Epithelial cell of proximal tubule (primary cell): ENCODE results near the gene SFTPB. TPM values are rescaled to one million over a fixed set of nuclear protein-coding genes. Genes with fewer than 3 reads are reported as not detected.
A peak's percentile ranks its signal among the peaks of the same experiment; 100 is the strongest.
"Not testable (repeated sequence)": the region's sequence is repeated elsewhere in the genome, so short reads cannot be mapped to it uniquely, and the experiment has no call there.

ENCODE experiments used
- DNase-seq: peaks from one replicate; pipeline ENCODE4 v3.0.0-alpha.2; 2011; ENCODE audit warnings: low read depth
- H3K4me3 ChIP-seq: 2 replicates; pipeline ENCODE4 v1.5.1; 2011; ENCODE audit warnings: low read depth, mild to moderate bottlenecking, low read length
- CTCF ChIP-seq: conservative IDR thresholded peaks from 2 replicates; pipeline ENCODE4 v1.5.1; 2012; ENCODE audit warnings: low read depth, mild to moderate bottlenecking, low read length
- total RNA-seq: library from RNA; depleted of rRNA; stranded (reverse); fragments of >200 nt; gene quantifications from 2 replicates; pipeline ENCODE4 v1.2.3, GENCODE V29; 2015

The SFTPB gene
- total RNA-seq, 1 donor from 2014 or later, result not detected

GRCh38 chr2:85663594-85664565 lies 4.1 kb downstream of the SFTPB start:
- TF ChIP-seq CTCF, result no peak
- H3K4me3 ChIP-seq, result no peak overlapping the region
- DNase-seq, result no peak

GRCh38 chr2:85662899-85663593 lies 5.0 kb downstream of the SFTPB start:
- no peak for TF ChIP-seq CTCF
- H3K4me3 ChIP-seq, result no peak overlapping the region
- DNase-seq, result peak; percentile 89

- DNase-seq, result no peak
- no peak for TF ChIP-seq CTCF
- H3K4me3 ChIP-seq, result no peak overlapping the region
These were observed 6.7 kb downstream of the SFTPB start for GRCh38 chr2:85661139-85661858.

GRCh38 chr2:85660725-85661124 lies 7.3 kb downstream of the SFTPB start:
- no peak for DNase-seq
- TF ChIP-seq CTCF, result no peak
- H3K4me3 ChIP-seq, result no peak overlapping the region

GRCh38 chr2:85660301-85660700 lies 7.7 kb downstream of the SFTPB start:
- DNase-seq, H3K4me3 ChIP-seq: not testable (repeated sequence)

GRCh38 chr2:85659324-85659981 lies 8.5 kb downstream of the SFTPB start:
- H3K4me3 ChIP-seq, result no peak overlapping the region
- DNase-seq, result no peak
- TF ChIP-seq CTCF, result no peak

GRCh38 chr2:85657399-85657798 lies 10.6 kb downstream of the SFTPB start:
- not testable (repeated sequence) for H3K4me3 ChIP-seq, DNase-seq
